GM18867 (cell line): ENCODE measurements around the gene ADAMTSL2.

ENCODE experiments used
- ATAC-seq: cut with Tn5 transposase; IDR thresholded peaks from one replicate; pipeline ENCODE4 v1.9.1; 2021; ENCODE audit warnings: mild to moderate bottlenecking, moderate library complexity; ENCODE audit not compliant: unreplicated experiment

The ADAMTSL2 gene

GRCh38 chr9:133529874-133530273 is 4.6 kb upstream of the ADAMTSL2 start:
- ATAC-seq: no peak

- no peak for ATAC-seq
Measured at GRCh38 chr9:133531293-133531692, 3.2 kb upstream of the ADAMTSL2 start.

GRCh38 chr9:133532937-133533668 is 1.4 kb upstream of the ADAMTSL2 start:
- no peak for ATAC-seq

GRCh38 chr9:133533857-133534256 is 647 bp upstream of the ADAMTSL2 start:
- ATAC-seq: no peak

GRCh38 chr9:133535306-133535877 is 888 bp downstream of the ADAMTSL2 start:
- no peak for ATAC-seq

GRCh38 chr9:133536080-133536479 is 1.6 kb downstream of the ADAMTSL2 start:
- ATAC-seq: no peak

GRCh38 chr9:133536536-133536935 is 2.0 kb downstream of the ADAMTSL2 start:
- ATAC-seq: no peak

GRCh38 chr9:133537257-133537656 is 2.8 kb downstream of the ADAMTSL2 start:
- no peak for ATAC-seq

GRCh38 chr9:133538176-133538575 is 3.7 kb downstream of the ADAMTSL2 start:
- no peak for ATAC-seq

- ATAC-seq: no peak
Measured at GRCh38 chr9:133538851-133539833, 4.6 kb downstream of the ADAMTSL2 start.

- no peak for ATAC-seq
Measured at GRCh38 chr9:133539991-133540697, 5.6 kb downstream of the ADAMTSL2 start.

GRCh38 chr9:133540698-133541025 is 6.2 kb downstream of the ADAMTSL2 start:
- ATAC-seq: no peak

GRCh38 chr9:133542002-133542401 is 7.5 kb downstream of the ADAMTSL2 start:
- no peak for ATAC-seq

- no peak for ATAC-seq
Measured at GRCh38 chr9:133543772-133544467, 9.4 kb downstream of the ADAMTSL2 start.

- ATAC-seq: no peak
Measured at GRCh38 chr9:133545494-133546286, 11.2 kb downstream of the ADAMTSL2 start.

GRCh38 chr9:133546287-133546680 is 11.8 kb downstream of the ADAMTSL2 start:
- ATAC-seq: no peak

- no peak for ATAC-seq
Measured at GRCh38 chr9:133547116-133547515, 12.6 kb downstream of the ADAMTSL2 start.

- no peak for ATAC-seq
Measured at GRCh38 chr9:133551446-133551845, 16.9 kb downstream of the ADAMTSL2 start.

- ATAC-seq: no peak
Measured at GRCh38 chr9:133552236-133552635, 17.7 kb downstream of the ADAMTSL2 start.

- no peak for ATAC-seq
Measured at GRCh38 chr9:133553123-133553522, 18.6 kb downstream of the ADAMTSL2 start.
